ENCODE data around the gene AP5Z1. TPM values are rescaled to one million over a fixed set of nuclear protein-coding genes. Genes with fewer than 3 reads are reported as not detected.

The AP5Z1 gene
- total and polyA plus RNA-seq, 11 donors: 8.4 to 31.9 (median 13.4) TPM

GRCh38 chr7:4798706-4799235 lies 23.3 kb downstream of the AP5Z1 start:
- TF ChIP-seq CTCF (IDR thresholded peaks at IDR 0.05) (no peak), POLR2A (IDR thresholded peaks at IDR 0.05) (no peak)

DNA sequence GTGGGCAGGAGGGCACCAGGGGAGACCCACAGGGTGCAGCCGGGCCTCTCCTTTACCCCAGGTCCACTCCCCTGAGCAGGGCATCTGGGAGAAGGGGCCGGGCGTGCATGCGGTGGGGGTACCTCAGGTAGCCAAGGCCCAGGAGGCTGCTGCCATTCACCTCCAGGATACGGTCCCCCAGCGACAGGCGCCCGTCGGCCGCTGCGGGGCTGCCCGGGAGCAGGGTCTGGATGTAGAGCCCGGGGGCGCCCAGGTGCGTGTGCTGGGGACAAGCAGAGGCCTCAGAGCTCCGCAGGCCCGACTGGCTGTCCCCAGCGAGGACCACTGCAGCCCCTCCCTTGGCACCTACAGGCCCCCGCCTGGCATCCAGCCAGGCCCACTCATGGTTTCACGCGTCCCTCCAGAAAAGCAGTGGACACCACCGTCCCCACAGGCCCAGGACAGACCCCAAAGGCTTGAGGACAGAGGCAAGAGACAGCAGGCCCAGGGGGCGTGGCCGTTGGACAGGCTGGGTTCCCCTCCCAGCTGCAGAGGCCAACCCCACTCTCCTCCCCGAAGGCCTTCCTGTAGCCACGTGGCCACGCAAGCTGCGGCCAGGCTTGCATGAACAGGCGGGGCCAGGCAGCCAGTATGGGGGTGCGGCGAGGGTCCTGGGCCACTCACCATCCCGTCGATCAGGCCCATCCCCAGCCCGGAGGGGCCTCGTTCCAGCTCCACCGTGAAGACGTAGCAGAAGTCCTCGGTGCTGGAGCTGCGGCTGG lies 24.3 kb downstream of the AP5Z1 start:
- Histone ChIP-seq H3K36me3 (no peaks in the 10 kb centered on the region), H3K27ac (peak overlapping the region in 3 of 12 donors; percentile 13 to 70 (median 67)), H3K27me3 (no peaks in the 10 kb centered on the region), H3K9me3 (no peaks in the 10 kb centered on the region), H3K4me3 (no peak overlapping the region), H3K4me1 (peaks cover 0 to 26% (median 8%) of the 10 kb centered on the region in 12 donors)
- TF ChIP-seq POLR2A (IDR thresholded peaks at IDR 0.05) (no peak), CTCF (IDR thresholded peaks at IDR 0.05) (no peak)
- WGBS, 4 donors: 75 to 84% (median 76%) methylated on average over 11 to 39 of the region's 39 CpGs
- DNase-seq (peak; percentile 59 to 81 (median 72)), ATAC-seq (peak; percentile 39 to 66 (median 54))
- intact Hi-C loops (cut with DNase I): loop anchor here in 9 of 10 donors (2.0 to 10.0 kb wide), 9 partner anchors 83 to 288 kb away; partner anchors contain the start of gene RADIL (in 4 of the 9)

More at GRCh38 chr7:4798706-4799235, 23.3 kb downstream of the AP5Z1 start:
- ATAC-seq (peak in 3 of 4 donors; percentile 16 to 58 (median 55)), DNase-seq (peak in 2 of 5 donors; percentile 46 to 47)
- WGBS, 4 donors: 59 to 75% (median 70%) methylated on average over 9 to 15 of the region's 15 CpGs
- Histone ChIP-seq H3K9me3 (no peaks in the 10 kb centered on the region), H3K4me1 (peaks cover 0 to 26% (median 8%) of the 10 kb centered on the region in 12 donors), H3K27me3 (no peaks in the 10 kb centered on the region), H3K27ac (peak overlapping the region in 6 of 12 donors; percentile 20 to 70 (median 46)), H3K4me3 (no peak overlapping the region), H3K36me3 (no peaks in the 10 kb centered on the region)
- intact Hi-C loops (cut with DNase I): loop anchor here (1.0 to 10.0 kb wide), 10 partner anchors 84 to 289 kb away; partner anchors contain the start of gene RADIL (in 6 of the 10)

GRCh38 chr7:4800487-4800886 lies 25.1 kb downstream of the AP5Z1 start:
- no peak overlapping the region for H3K27ac ChIP-seq
- no peaks in the 10 kb centered on the region for H3K9me3 ChIP-seq
- H3K36me3 ChIP-seq: no peaks in the 10 kb centered on the region
- H3K4me3 ChIP-seq: no peak overlapping the region
- intact Hi-C loops (cut with DNase I): no loop called here
- 82 to 90% (median 84%) methylated on average over 9 to 10 of the region's 10 CpGs for WGBS, 4 donors
- peak in 1 of 5 donors; percentile 59 for DNase-seq
- peaks cover 0 to 26% (median 8%) of the 10 kb centered on the region in 12 donors for H3K4me1 ChIP-seq
- no peak for ATAC-seq
- TF ChIP-seq CTCF (IDR thresholded peaks at IDR 0.05) (no peak), POLR2A (IDR thresholded peaks at IDR 0.05) (no peak)
- no peaks in the 10 kb centered on the region for H3K27me3 ChIP-seq

Data from heart left ventricle (tissue), 16 donors.